Mucosa of descending colon (tissue), 3 donors: ENCODE results near the gene RTN4. TPM values are rescaled to one million over a fixed set of nuclear protein-coding genes. Genes with fewer than 3 reads are reported as not detected.
A peak's percentile ranks its signal among the peaks of the same experiment; 100 is the strongest.

ENCODE experiments used
- ATAC-seq: fragments of 200-7000 bp; cut with Tn5 transposase; one replicate; pipeline ENCODE4 v1.9.1; 2020; ENCODE audit warnings: mild to moderate bottlenecking, moderate library complexity
- DNase-seq, 3 donors: peaks; one replicate each; pipeline ENCODE4 v3.0.0-alpha.2; 2020
- H3K36me3 ChIP-seq: fragments of 200-600 bp; one replicate; pipeline ENCODE4 v1.8.0; 2021; ENCODE audit warnings: low read depth, mild to moderate bottlenecking
- H3K4me1 ChIP-seq: fragments of 200-600 bp; one replicate; pipeline ENCODE4 v1.8.0; 2021; ENCODE audit warnings: low read depth, mild to moderate bottlenecking
- H3K4me3 ChIP-seq: fragments of 200-600 bp; one replicate; pipeline ENCODE4 v1.8.0; 2021; ENCODE audit warnings: mild to moderate bottlenecking
- H3K9me3 ChIP-seq: fragments of 200-600 bp; one replicate; pipeline ENCODE4 v1.8.0; 2021; ENCODE audit warnings: mild to moderate bottlenecking
- CTCF ChIP-seq: fragments of 200-600 bp; IDR thresholded peaks from one replicate; pipeline ENCODE4 v1.8.0; 2022; ENCODE audit warnings: antibody characterized with exemption, mild to moderate bottlenecking
- intact Hi-C, 2 donors: fragments of 100-400 bp; cut with DNase I in 1 of 2; cut with micrococcal nuclease in 1 of 2; formaldehyde crosslinking; loops; one replicate each; pipeline versions ENCODE4 v1.11.0 to v1.11.1; 2022; cut with DNase I, micrococcal nuclease
- total RNA-seq, 3 donors: library from RNA; stranded (reverse); fragmentation: NEBNext Ultra II Directional in 2 of 3; extraction: Animal tissue kit (Norgen Biotek cat#: 25700) in 2 of 3; gene quantifications; one replicate each; pipeline versions ENCODE4 v1.2.1 to v1.2.4, GENCODE V29; 2021 to 2023
- donor health status: DM: no; HTN: no; CAD: no; lungs with moderate emphysema.
- donor health status: DM: no; HTN: no; CAD: no.
- donor health status: DM: no; HTN: yes; CAD: no.

Gene RTN4
- total RNA-seq, 3 donors from 2014 or later: 219 to 278 (median 224) TPM

- no peak for ATAC-seq
- intact Hi-C loops: no loop called here
- no peak for TF ChIP-seq CTCF
- Histone ChIP-seq H3K36me3 (no peaks in the 10 kb centered on the region), H3K4me1 (peaks cover 4% of the 10 kb centered on the region), H3K4me3 (no peak overlapping the region), H3K9me3 (no peaks in the 10 kb centered on the region)
- no peak for DNase-seq
Observed at GRCh38 chr2:55030766-55031165, 19.5 kb downstream of the RTN4 start.

GRCh38 chr2:55029098-55029497, 21.2 kb downstream of the RTN4 start:
- Histone ChIP-seq H3K9me3 (no peaks in the 10 kb centered on the region), H3K4me3 (no peak overlapping the region), H3K36me3 (no peaks in the 10 kb centered on the region), H3K4me1 (peaks cover 4% of the 10 kb centered on the region)
- intact Hi-C loops: no loop called here
- TF ChIP-seq CTCF: no peak
- DNase-seq (no peak), ATAC-seq (no peak)

- ATAC-seq (no peak), DNase-seq (no peak)
- Histone ChIP-seq H3K4me1 (peaks cover 4% of the 10 kb centered on the region), H3K9me3 (no peaks in the 10 kb centered on the region), H3K36me3 (no peaks in the 10 kb centered on the region), H3K4me3 (no peak overlapping the region)
- TF ChIP-seq CTCF: no peak
- intact Hi-C loops: no loop called here
Observed at GRCh38 chr2:55027226-55027625, 23.0 kb downstream of the RTN4 start.

DNA sequence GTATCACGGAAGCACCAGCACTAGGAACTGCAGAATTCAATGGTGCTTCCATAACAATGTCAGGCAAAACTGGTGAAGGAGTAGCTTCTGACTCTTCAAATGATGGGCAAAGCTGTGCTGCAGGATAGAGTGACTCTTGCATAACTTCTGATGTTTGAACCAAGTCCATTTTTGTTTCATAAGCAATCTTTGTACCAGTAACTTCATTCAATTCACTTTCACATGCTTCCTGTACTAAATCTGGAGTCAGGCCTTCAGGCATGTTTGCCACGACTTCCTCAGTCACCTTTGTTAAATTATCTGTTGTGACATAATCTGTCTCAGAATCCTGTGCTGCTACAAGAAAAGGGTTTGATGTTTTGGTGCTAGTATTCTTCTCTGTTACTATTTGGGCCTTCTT, 24.0 kb downstream of the RTN4 start:
- H3K9me3 ChIP-seq: no peaks in the 10 kb centered on the region
- no peak overlapping the region for H3K4me3 ChIP-seq
- DNase-seq (no peak), ATAC-seq (peak; percentile 36)
- H3K4me1 ChIP-seq: no peaks in the 10 kb centered on the region
- TF ChIP-seq CTCF: no peak
- intact Hi-C loops: no loop called here
- no peaks in the 10 kb centered on the region for H3K36me3 ChIP-seq

- ATAC-seq (no peak), DNase-seq (no peak)
- no peaks in the 10 kb centered on the region for H3K9me3 ChIP-seq
- no peak overlapping the region for H3K4me3 ChIP-seq
- no peaks in the 10 kb centered on the region for H3K36me3 ChIP-seq
- no peaks in the 10 kb centered on the region for H3K4me1 ChIP-seq
- intact Hi-C loops: no loop called here
- no peak for TF ChIP-seq CTCF
Observed at GRCh38 chr2:55025627-55026026, 24.6 kb downstream of the RTN4 start.

GRCh38 chr2:55025082-55025481, 25.2 kb downstream of the RTN4 start:
- Histone ChIP-seq H3K4me1 (no peaks in the 10 kb centered on the region), H3K36me3 (no peaks in the 10 kb centered on the region), H3K4me3 (no peak overlapping the region), H3K9me3 (no peaks in the 10 kb centered on the region)
- no peak for DNase-seq
- no peak for ATAC-seq
- intact Hi-C loops: no loop called here
- TF ChIP-seq CTCF: no peak
